GM19023 (cell line): ENCODE results near the gene CDCA3.
A peak's percentile ranks its signal among the peaks of the same experiment; 100 is the strongest.
"Not testable (repeated sequence)": the region's sequence is repeated elsewhere in the genome, so short reads cannot be mapped to it uniquely, and the experiment has no call there.

Source experiments
- ATAC-seq: cut with Tn5 transposase; IDR thresholded peaks from one replicate; pipeline ENCODE4 v1.9.1; 2021; ENCODE audit warnings: mild to moderate bottlenecking, moderate library complexity; ENCODE audit not compliant: unreplicated experiment

The CDCA3 gene

GRCh38 chr12:6851153-6851920 is at the start of gene CDCA3:
Gene CDCA3, minus strand, starts transcription at chr12:6851286. Its CDS starts 334 bp downstream, at chr12:6850952.
- peak; percentile 45 for ATAC-seq

GRCh38 chr12:6899837-6900519 is 48.9 kb upstream of the CDCA3 start:
- no peak for ATAC-seq

- no peak for ATAC-seq
Measured at GRCh38 chr12:6899427-6899826, 48.3 kb upstream of the CDCA3 start.

- no peak for ATAC-seq
Measured at GRCh38 chr12:6896846-6897435, 45.9 kb upstream of the CDCA3 start.

GRCh38 chr12:6894321-6894720 is 43.2 kb upstream of the CDCA3 start:
- no peak for ATAC-seq

GRCh38 chr12:6892683-6893082 is 41.6 kb upstream of the CDCA3 start:
- not testable (repeated sequence) for ATAC-seq

- no peak for ATAC-seq
Measured at GRCh38 chr12:6891646-6892001, 40.5 kb upstream of the CDCA3 start.

GRCh38 chr12:6890789-6891645 is 39.9 kb upstream of the CDCA3 start:
- peak; percentile 95 for ATAC-seq

- ATAC-seq = not testable (repeated sequence)
Measured at GRCh38 chr12:6889775-6890573, 38.9 kb upstream of the CDCA3 start.

GRCh38 chr12:6888794-6889193 is 37.7 kb upstream of the CDCA3 start:
- not testable (repeated sequence) for ATAC-seq

- ATAC-seq = no peak
Measured at GRCh38 chr12:6888360-6888759, 37.3 kb upstream of the CDCA3 start.

GRCh38 chr12:6887460-6887859 is 36.4 kb upstream of the CDCA3 start:
- ATAC-seq = no peak

GRCh38 chr12:6886206-6886999 is 35.3 kb upstream of the CDCA3 start:
- ATAC-seq = not testable (repeated sequence)

- no peak for ATAC-seq
Measured at GRCh38 chr12:6884539-6884938, 33.5 kb upstream of the CDCA3 start.

GRCh38 chr12:6883683-6884082 is 32.6 kb upstream of the CDCA3 start:
- no peak for ATAC-seq

- no peak for ATAC-seq
Measured at GRCh38 chr12:6883252-6883651, 32.2 kb upstream of the CDCA3 start.

- not testable (repeated sequence) for ATAC-seq
Measured at GRCh38 chr12:6879824-6880223, 28.7 kb upstream of the CDCA3 start.

GRCh38 chr12:6874015-6874368 is 22.9 kb upstream of the CDCA3 start:
- not testable (repeated sequence) for ATAC-seq
